ENCODE data around the gene SLC22A5.

DNA sequence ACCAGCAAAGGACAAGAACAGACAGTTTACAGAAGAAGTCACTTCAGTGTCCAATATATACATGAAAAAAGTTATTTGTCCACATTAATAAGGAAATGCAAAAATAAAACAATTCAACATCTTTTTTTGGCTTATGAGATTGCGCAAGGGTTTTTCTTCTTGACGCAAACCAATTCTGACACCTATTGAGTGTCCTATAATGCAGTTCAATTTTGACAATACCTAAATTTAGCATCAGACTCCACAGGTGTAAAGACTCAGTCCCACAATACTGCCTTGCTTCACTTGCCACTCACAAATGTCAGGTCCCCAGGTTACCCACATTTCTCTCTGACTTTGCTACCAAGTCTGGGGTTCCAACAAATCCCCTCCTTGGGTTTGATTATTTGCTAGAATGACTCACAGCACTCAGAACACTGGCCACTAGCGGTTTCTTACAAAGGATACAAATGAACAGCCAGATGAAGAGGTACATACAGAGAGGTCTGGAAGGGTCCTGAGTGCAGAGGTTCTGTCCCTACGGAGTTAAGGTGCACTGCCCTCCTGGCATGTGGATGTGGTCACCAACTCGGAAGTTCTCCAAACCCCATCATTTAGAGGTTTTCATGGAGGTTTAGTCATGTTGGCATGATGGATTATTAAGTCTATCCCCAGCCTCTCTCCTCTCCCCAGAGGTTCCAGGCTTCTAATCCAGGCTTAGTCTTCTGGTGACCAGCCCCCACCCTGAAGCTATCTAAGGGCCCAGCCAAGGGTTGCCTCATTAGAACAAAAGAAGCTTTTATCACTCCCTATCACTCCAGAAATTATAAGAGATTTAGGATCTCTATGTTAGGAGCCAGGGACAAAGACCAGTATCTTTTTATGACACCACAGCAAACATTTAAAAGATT, 27.0 kb upstream of the SLC22A5 start:
- TF ChIP-seq, protein P1, sequence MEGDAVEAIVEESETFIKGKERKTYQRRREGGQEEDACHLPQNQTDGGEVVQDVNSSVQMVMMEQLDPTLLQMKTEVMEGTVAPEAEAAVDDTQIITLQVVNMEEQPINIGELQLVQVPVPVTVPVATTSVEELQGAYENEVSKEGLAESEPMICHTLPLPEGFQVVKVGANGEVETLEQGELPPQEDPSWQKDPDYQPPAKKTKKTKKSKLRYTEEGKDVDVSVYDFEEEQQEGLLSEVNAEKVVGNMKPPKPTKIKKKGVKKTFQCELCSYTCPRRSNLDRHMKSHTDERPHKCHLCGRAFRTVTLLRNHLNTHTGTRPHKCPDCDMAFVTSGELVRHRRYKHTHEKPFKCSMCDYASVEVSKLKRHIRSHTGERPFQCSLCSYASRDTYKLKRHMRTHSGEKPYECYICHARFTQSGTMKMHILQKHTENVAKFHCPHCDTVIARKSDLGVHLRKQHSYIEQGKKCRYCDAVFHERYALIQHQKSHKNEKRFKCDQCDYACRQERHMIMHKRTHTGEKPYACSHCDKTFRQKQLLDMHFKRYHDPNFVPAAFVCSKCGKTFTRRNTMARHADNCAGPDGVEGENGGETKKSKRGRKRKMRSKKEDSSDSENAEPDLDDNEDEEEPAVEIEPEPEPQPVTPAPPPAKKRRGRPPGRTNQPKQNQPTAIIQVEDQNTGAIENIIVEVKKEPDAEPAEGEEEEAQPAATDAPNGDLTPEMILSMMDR (IDR thresholded peaks at IDR 0.05; ENCODE audit: control extremely low read depth in 1 of 3, insufficient read depth in 1 of 3, low read depth in 1 of 3, low read length in 3 of 3) = no peak
- TF ChIP-seq EZH2 (IDR thresholded peaks at IDR 0.05; ENCODE audit: low read depth, low read length, severe bottlenecking) = no peak
- TF ChIP-seq TCF12 (IDR thresholded peaks at IDR 0.05; ENCODE audit: low read depth, low read length) = no peak
- no peak for TF ChIP-seq CTBP2 (IDR thresholded peaks at IDR 0.05; ENCODE audit: borderline replicate concordance, insufficient read depth, insufficient read length, low read length)
- no peak for TF ChIP-seq SP2 (IDR thresholded peaks at IDR 0.05; ENCODE audit: low read length)
- TF ChIP-seq MAFK (IDR thresholded peaks at IDR 0.05; ENCODE audit: low read depth, low read length) = no peak
- TF ChIP-seq CEBPB (IDR thresholded peaks at IDR 0.05; ENCODE audit: low read depth, low read length) = peak; percentile 80; the same call in 1 of the 2 replicates
- no peak for TF ChIP-seq BRCA1 (IDR thresholded peaks at IDR 0.05; ENCODE audit: low read depth, low read length)
- TF ChIP-seq FOSL1 (IDR thresholded peaks at IDR 0.05; ENCODE audit: insufficient read depth, low read depth, low read length) = no peak

Data from H1 (cell line).